Coronary artery (tissue), 2 donors: ENCODE results near the gene SHD.
A peak's percentile ranks its signal among the peaks of the same experiment; 100 is the strongest.
"Not testable (repeated sequence)": the region's sequence is repeated elsewhere in the genome, so short reads cannot be mapped to it uniquely, and the experiment has no call there.

ENCODE experiments used
- DNase-seq: peaks from one replicate; pipeline ENCODE4 v3.0.0-alpha.2; 2017; ENCODE audit warnings: low spot score
- H3K27ac ChIP-seq, 2 donors: fragments of 200-600 bp; sonication (generic); one replicate each; pipeline ENCODE4 v1.5.1; 2016 to 2019
- H3K4me3 ChIP-seq: fragments of 200-600 bp; sonication (generic); 2 replicates; pipeline ENCODE4 v1.5.1; 2016; ENCODE audit warnings: mild to moderate bottlenecking, moderate library complexity
- TF ChIP-seq, protein P1 (sequence below): fragments of 200-600 bp; sonication (generic); IDR thresholded peaks from one replicate; pipeline ENCODE4 v1.5.1; 2019; ENCODE audit warnings: antibody characterized with exemption

Gene SHD

GRCh38 chr19:4326215-4326836 lies 47.3 kb downstream of the SHD start:
- no peak for DNase-seq
- H3K27ac ChIP-seq = no peak overlapping the region
- peak overlapping the region; percentile 63 for H3K4me3 ChIP-seq
- TF ChIP-seq, protein P1, sequence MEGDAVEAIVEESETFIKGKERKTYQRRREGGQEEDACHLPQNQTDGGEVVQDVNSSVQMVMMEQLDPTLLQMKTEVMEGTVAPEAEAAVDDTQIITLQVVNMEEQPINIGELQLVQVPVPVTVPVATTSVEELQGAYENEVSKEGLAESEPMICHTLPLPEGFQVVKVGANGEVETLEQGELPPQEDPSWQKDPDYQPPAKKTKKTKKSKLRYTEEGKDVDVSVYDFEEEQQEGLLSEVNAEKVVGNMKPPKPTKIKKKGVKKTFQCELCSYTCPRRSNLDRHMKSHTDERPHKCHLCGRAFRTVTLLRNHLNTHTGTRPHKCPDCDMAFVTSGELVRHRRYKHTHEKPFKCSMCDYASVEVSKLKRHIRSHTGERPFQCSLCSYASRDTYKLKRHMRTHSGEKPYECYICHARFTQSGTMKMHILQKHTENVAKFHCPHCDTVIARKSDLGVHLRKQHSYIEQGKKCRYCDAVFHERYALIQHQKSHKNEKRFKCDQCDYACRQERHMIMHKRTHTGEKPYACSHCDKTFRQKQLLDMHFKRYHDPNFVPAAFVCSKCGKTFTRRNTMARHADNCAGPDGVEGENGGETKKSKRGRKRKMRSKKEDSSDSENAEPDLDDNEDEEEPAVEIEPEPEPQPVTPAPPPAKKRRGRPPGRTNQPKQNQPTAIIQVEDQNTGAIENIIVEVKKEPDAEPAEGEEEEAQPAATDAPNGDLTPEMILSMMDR = no peak

DNA sequence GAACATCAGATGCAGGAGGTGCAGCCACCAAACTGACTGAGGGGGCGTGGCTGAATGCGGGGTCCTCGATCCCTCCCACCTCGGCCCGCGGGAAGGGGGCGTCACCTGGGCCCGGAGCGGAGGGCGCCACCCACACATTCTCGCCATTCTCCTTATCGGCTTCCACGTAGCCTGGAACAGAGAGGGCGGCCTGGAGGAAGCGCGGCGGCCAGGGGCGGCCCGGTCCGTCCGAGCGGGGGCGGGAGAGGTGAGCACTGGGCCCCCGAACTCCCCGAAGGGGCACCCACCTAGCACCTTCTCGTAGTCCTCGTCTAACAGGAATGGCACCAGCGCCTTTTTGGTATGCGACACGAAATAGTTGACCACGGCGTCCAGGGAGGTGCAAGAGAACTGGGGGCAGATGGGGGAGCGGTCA lies 47.8 kb downstream of the SHD start:
- no peak for DNase-seq
- Histone ChIP-seq H3K27ac (no peak overlapping the region), H3K4me3 (peak overlapping the region; percentile 63)
- TF ChIP-seq, protein P1 = no peak

DNA sequence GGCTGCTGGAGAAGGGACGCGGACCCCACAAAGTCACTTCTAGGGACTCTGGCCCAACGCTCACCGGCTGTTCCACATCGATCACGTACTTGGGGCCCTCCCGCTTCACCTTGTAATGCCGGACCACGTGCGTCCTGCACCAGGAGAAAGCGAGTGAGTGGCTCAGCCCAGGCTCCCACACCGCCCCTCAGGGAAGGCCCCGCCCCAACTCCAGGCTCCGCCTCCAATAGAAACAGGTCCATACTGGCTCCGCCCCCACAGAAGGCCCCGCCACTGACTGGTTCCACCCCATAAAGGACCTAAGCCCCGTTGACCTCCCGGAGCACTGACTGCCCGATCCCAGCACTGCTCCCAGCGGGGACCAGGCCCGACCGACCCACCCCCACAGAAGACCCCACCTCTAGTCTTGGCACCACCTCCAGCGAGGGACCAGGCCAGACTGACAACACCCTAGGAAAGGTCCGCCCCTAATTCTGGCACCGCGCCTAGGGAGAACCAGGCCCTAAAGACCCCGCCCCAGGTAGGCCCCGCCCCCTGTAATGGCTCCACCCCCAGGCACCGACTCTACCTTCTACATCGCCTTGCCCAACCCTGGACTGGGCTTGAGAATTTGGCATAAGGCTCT lies 48.3 kb downstream of the SHD start:
- TF ChIP-seq, protein P1 = no peak
- peak; percentile 83 for DNase-seq
- Histone ChIP-seq H3K27ac (no peak overlapping the region), H3K4me3 (peak overlapping the region; percentile 63)

DNA sequence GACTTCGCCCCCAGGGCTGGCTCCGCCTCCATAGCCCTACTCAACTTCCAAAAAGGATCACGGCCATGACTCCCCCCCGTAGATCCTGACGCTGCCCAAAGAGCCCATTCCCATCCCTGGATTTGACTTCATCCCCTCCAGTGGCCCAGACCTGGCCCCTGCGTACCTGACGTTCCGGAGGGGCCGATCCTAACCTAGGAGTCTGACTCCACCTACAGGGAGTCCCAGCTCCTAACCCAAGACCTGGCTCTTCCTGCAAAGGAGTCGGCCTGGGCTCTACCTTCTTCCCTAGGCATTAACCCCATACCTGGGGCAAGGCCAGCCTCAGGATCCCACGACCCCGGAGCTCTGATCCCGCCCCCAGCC lies 48.8 kb downstream of the SHD start:
- no peak for DNase-seq
- TF ChIP-seq, protein P1 = no peak
- Histone ChIP-seq H3K27ac (no peak overlapping the region), H3K4me3 (peak overlapping the region; percentile 63)

DNA sequence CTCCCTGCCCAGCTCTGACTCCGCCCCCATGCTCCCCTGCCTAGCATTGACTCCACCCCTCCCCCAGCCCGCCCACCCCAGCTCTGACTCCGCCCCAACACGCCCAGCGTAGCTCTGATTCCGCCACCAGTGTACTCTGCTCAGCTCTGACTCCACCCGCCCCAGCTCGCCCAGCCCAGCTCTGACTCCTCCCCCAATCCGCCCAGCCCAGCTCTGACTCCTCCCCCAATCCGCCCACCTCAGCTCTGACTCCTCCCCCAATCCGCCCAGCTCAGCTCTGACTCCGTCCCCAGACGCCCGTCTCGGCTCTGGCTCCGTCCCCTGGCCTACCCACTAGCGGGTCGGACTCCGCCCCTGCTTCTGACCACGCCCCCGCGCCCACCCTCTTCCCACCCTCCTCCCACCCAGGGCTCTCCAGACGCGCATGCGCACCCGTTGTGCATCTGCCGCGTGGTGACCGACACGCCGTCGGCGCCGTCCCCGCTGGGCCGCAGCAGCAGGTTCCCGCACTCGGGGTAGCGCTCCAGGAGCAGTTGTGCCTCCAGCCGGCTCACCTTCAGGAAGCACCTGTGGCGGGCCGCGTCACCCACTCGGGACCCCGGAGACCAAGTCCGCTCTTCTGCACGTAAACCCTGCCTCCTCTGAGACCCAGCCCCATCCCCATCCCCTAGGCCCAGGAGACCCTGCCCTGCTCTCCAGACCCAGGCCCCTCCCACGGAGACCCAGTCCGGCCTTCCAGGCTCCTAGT lies 49.4 kb downstream of the SHD start:
- peak overlapping the region; percentile 63 for H3K4me3 ChIP-seq

GRCh38 chr19:4328991-4329681 lies 50.1 kb downstream of the SHD start:
- not testable (repeated sequence) for DNase-seq

More for the DNA sequence above, 49.4 kb downstream of the SHD start:
- H3K27ac ChIP-seq = no peak overlapping the region
- peak; percentile 94 for DNase-seq
- TF ChIP-seq, protein P1 = no peak

DNA sequence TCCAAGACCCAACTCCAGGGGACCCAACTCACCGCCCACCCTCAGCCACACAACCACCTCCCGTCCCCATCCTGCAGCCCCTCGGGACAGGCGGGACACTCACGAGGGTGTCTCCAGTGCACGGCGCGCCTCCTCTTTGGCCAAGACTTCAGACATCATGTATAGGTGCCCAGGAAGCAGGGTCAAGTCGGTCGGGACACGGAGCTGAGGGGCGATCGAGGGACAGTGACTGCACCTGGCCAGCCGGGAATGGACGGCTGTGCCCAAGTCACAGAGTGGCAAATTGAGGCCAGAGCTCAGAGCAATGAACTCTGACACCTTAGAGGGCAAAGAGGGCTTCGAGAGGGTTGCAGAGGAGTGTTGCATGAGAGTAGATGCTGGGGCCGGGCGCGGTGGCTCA lies 50.8 kb downstream of the SHD start:
- no peak for DNase-seq
- no peak overlapping the region for H3K27ac ChIP-seq
- no peak overlapping the region for H3K4me3 ChIP-seq
- TF ChIP-seq, protein P1 = no peak

More at GRCh38 chr19:4328991-4329681, 50.1 kb downstream of the SHD start:
- H3K27ac ChIP-seq = not testable (repeated sequence)
- peak overlapping the region; percentile 63 for H3K4me3 ChIP-seq
